Measurements from ENCODE around the gene CEP162.
"Not testable (repeated sequence)": the region's sequence is repeated elsewhere in the genome, so short reads cannot be mapped to it uniquely, and the experiment has no call there.

Gene CEP162

GRCh38 chr6:84089081-84089480, 138.4 kb downstream of the CEP162 start:
- DNase-seq (ENCODE audit: low read depth in 2 of 2): no peak

GRCh38 chr6:84086545-84087429, 140.7 kb downstream of the CEP162 start:
- no peak for DNase-seq (ENCODE audit: low read depth in 2 of 2)

- no peak for DNase-seq (ENCODE audit: low read depth in 2 of 2)
Measured at GRCh38 chr6:84086056-84086455, 141.4 kb downstream of the CEP162 start.

GRCh38 chr6:84084705-84085104, 142.7 kb downstream of the CEP162 start:
- not testable (repeated sequence) for DNase-seq (ENCODE audit: low read depth in 2 of 2)

- DNase-seq (ENCODE audit: low read depth in 2 of 2): no peak
Measured at GRCh38 chr6:84082689-84083265, 144.7 kb downstream of the CEP162 start.

- DNase-seq (ENCODE audit: low read depth in 2 of 2): no peak
Measured at GRCh38 chr6:84081222-84081621, 146.2 kb downstream of the CEP162 start.

GRCh38 chr6:84078335-84078734, 149.1 kb downstream of the CEP162 start:
- DNase-seq (ENCODE audit: low read depth in 2 of 2): no peak

- DNase-seq (ENCODE audit: low read depth in 2 of 2): no peak
Measured at GRCh38 chr6:84077645-84078044, 149.8 kb downstream of the CEP162 start.

GRCh38 chr6:84074988-84075781, 152.3 kb downstream of the CEP162 start:
- DNase-seq (ENCODE audit: low read depth in 2 of 2): no peak

All from fibroblast of skin of left quadriceps (primary cell).